Activated B cell treated with CpG ODN at 0.5 μM for 24 hours (primary cell): ENCODE data around the gene DRGX. TPM values are rescaled to one million over a fixed set of nuclear protein-coding genes. Genes with fewer than 3 reads are reported as not detected.

Experiments
- ATAC-seq: fragments of 200-7000 bp; cut with Tn5 transposase; one replicate; pipeline ENCODE4 v1.10.0; 2021; ENCODE audit warnings: low read depth, mild to moderate bottlenecking, moderate library complexity
- CTCF ChIA-PET: fragments of 350-600 bp; sonication (Branson Sonifier 250); formaldehyde crosslinking; loops from one replicate; lab custom pipeline; 2021; ENCODE audit warnings: antibody characterized with exemption; lab: Charles Lee
- POLR2A ChIA-PET: fragments of 350-600 bp; sonication (Branson Sonifier 250); formaldehyde crosslinking; loops from one replicate; lab custom pipeline; 2021; ENCODE audit warnings: antibody characterized with exemption; lab: Charles Lee
- DNase-seq: peaks from one replicate; pipeline ENCODE4 v3.0.0; 2022
- H3K27ac Mint-ChIP-seq: one replicate; pipeline ENCODE4 v1.8.0; 2020; ENCODE audit warnings: mixed read lengths
- H3K27me3 Mint-ChIP-seq: one replicate; pipeline ENCODE4 v1.8.0; 2021; ENCODE audit warnings: mixed read lengths
- H3K36me3 Mint-ChIP-seq: one replicate; pipeline ENCODE4 v1.8.0; 2021; ENCODE audit warnings: low read depth, mixed read lengths
- H3K4me1 Mint-ChIP-seq: one replicate; pipeline ENCODE4 v1.8.0; 2021; ENCODE audit warnings: mixed read lengths
- H3K4me3 Mint-ChIP-seq: one replicate; pipeline ENCODE4 v1.8.0; 2020; ENCODE audit warnings: mild to moderate bottlenecking, mixed read lengths
- H3K9me3 Mint-ChIP-seq: one replicate; pipeline ENCODE4 v1.8.0; 2020; ENCODE audit warnings: mixed read lengths
- CTCF ChIP-seq: fragments of 200-600 bp; IDR thresholded peaks from one replicate; pipeline ENCODE4 v1.8.0; 2022; ENCODE audit warnings: antibody characterized with exemption, mild to moderate bottlenecking
- intact Hi-C: fragments of 100-400 bp; cut with micrococcal nuclease; formaldehyde crosslinking; loops from one replicate; pipeline ENCODE4 v1.15.1; 2024
- total RNA-seq: library from RNA; stranded (reverse); gene quantifications from 2 replicates; pipeline ENCODE4 v1.2.3, GENCODE V29; 2022

DRGX gene
- total RNA-seq, 1 donor from 2014 or later = not detected

DNA sequence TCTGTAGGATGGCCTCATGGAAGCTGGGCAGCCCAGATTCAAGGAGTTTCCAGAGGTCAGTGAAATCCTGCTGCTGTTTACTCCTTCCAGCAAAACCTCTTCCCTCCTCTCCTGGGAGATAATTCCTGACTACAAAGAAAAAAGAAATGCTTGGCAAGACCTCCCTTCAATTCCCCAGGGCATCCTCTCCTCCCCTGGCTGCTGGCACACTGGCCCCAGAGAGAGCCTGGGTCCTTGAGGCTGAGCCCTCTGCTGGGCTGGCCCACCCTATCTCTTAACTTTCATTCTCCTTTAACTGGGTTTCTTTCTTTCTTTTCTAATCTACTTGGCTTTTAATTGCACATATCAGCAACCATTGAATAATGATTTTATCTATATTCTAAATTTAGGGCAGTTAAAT is 7.7 kb downstream of the DRGX start:
- no peak for DNase-seq
- Mint-ChIP-seq H3K27me3 (peaks cover 45% of the 10 kb centered on the region), H3K36me3 (no peaks in the 10 kb centered on the region), H3K9me3 (no peaks in the 10 kb centered on the region), H3K4me1 (no peaks in the 10 kb centered on the region), H3K27ac (no peak overlapping the region), H3K4me3 (no peak overlapping the region)
- ATAC-seq = no peak
- POLR2A ChIA-PET = no interaction called here
- no peak for TF ChIP-seq CTCF
- intact Hi-C loops = no loop called here
- CTCF ChIA-PET = no interaction called here

DNA sequence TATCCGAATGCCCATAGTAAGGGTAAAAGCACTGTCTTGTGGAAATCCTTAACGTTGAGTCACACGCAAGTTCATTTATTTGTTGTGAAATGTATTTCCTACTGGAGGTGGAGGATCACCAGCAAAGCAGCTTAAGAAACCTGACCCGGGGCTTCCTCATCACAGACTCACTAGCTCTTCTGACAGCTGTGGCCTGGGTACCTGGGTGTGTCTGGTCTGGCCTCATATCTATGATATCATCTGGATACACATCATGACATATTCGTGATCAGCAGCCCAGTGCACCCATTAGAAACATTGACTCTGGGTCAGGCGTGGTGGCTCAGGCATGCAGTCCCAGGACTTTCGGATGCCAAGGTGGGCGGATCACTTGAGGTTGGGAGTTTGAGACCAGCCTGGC is 8.8 kb downstream of the DRGX start:
- Mint-ChIP-seq H3K27me3 (peaks cover 38% of the 10 kb centered on the region), H3K9me3 (no peaks in the 10 kb centered on the region), H3K36me3 (no peaks in the 10 kb centered on the region), H3K27ac (no peak overlapping the region), H3K4me3 (no peak overlapping the region), H3K4me1 (no peaks in the 10 kb centered on the region)
- ChIA-PET CTCF (no interaction called here), POLR2A (no interaction called here)
- TF ChIP-seq CTCF = no peak
- intact Hi-C loops = no loop called here
- DNase-seq (no peak), ATAC-seq (no peak)

DNA sequence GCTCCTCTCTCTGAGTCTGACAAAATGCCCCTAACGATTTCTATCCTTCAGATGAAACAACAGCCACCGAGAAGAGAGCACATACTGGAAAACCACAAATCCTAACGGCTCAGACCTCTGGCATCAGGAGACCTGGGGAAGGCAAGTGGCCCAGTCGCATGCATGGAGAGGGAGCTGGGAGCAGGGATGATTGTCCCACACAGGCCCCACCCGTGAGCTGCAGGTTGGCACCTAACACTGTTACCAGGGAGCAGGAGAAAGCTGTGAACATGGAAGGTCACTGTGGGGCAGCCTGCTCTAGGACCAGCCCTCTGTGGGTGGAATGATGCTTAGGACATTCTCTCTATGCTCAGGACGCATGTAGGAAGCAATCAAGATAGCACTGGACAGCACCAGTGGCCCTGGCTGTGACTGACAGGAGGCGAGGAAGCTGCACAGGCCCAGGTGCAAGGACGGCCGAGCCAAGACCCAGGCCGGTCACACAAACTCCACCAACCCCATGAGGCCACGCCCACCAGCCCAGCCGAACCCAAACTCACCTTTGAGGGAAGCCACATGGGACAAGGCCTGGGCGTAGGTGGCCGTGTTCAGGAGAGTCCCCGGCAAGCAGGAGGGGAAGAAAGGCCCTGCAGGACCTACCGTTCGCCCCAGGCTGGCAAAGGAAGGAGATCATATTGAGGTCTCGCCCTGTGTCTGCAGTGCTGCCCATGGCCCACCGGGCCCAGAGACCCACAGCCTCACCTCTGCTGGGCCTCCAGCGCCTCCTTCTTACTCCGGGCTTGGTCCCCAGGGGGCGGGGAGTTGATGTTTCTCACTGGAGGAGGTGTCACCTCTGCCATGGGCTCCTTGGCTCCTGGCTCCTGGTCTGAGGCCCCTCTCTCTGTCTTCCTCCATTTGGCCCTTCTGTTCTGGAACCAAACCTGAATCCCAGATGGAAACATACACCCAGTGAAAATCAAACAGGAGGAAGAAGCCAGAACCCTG is 9.7 kb downstream of the DRGX start:
- Mint-ChIP-seq H3K4me1 (no peaks in the 10 kb centered on the region), H3K27me3 (peaks cover 30% of the 10 kb centered on the region), H3K27ac (no peak overlapping the region), H3K9me3 (no peaks in the 10 kb centered on the region), H3K4me3 (no peak overlapping the region), H3K36me3 (no peaks in the 10 kb centered on the region)
- ATAC-seq = no peak
- TF ChIP-seq CTCF = no peak
- ChIA-PET CTCF (no interaction called here), POLR2A (no interaction called here)
- no peak for DNase-seq
- intact Hi-C loops = no loop called here

GRCh38 chr10:49384268-49384953 is 11.5 kb downstream of the DRGX start:
- H3K36me3 Mint-ChIP-seq = no peaks in the 10 kb centered on the region

More at GRCh38 chr10:49384268-49384953, 11.5 kb downstream of the DRGX start:
- TF ChIP-seq CTCF = no peak
- peaks cover 18% of the 10 kb centered on the region for H3K27me3 Mint-ChIP-seq
- no peak overlapping the region for H3K27ac Mint-ChIP-seq
- H3K4me3 Mint-ChIP-seq = no peak overlapping the region
- POLR2A ChIA-PET = no interaction called here
- intact Hi-C loops = no loop called here
- no peaks in the 10 kb centered on the region for H3K9me3 Mint-ChIP-seq
- H3K4me1 Mint-ChIP-seq = no peaks in the 10 kb centered on the region
- DNase-seq = no peak
- CTCF ChIA-PET = no interaction called here
- no peak for ATAC-seq
